Measurements from ENCODE around the gene CRTC3.

GRCh38 chr15:90529371-90530249 lies at the start of gene CRTC3:
- no peak for TF ChIP-seq CTCF (conservative IDR thresholded peaks at IDR 0.05; ENCODE audit: low read length)
- TF ChIP-seq EZH2phosphoT487 (IDR thresholded peaks at IDR 0.05; ENCODE audit: borderline replicate concordance, low read depth, low read length): no peak

Data from OCI-LY7 (cell line).